Measurements from ENCODE around the gene ARHGAP22. TPM values are rescaled to one million over a fixed set of nuclear protein-coding genes. Genes with fewer than 3 reads are reported as not detected.

ARHGAP22 gene
- total RNA-seq, 1 donor from 2014 or later: 1.9 TPM

DNA sequence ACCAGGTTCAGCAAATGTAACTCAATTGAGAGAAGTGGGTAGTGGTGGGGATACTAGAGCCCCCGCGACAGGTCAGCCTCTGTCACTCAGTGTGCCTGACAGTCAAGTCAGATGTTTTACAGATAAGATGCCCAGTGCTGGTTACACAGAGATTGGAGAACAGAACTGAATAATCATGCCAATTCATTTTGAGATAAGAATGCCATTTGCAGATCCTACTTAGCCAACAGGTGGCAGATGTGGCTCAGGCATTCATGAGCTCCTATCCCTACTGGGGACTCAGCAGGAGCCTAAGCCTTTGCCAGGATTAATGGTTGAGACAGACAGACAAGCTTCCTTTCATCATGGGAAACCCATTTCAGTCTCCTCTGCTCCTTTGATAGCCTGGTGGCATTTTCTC, 160.6 kb downstream of the ARHGAP22 start:
- H3K9me3 Mint-ChIP-seq (ENCODE audit: unreplicated experiment): no peaks in the 10 kb centered on the region
- H3K4me3 Mint-ChIP-seq (ENCODE audit: unreplicated experiment): no peak overlapping the region
- peaks cover 6% of the 10 kb centered on the region for H3K36me3 Mint-ChIP-seq (ENCODE audit: low read depth, unreplicated experiment)
- H3K27me3 Mint-ChIP-seq (ENCODE audit: unreplicated experiment): peaks cover 6% of the 10 kb centered on the region
- TF ChIP-seq, protein P1, sequence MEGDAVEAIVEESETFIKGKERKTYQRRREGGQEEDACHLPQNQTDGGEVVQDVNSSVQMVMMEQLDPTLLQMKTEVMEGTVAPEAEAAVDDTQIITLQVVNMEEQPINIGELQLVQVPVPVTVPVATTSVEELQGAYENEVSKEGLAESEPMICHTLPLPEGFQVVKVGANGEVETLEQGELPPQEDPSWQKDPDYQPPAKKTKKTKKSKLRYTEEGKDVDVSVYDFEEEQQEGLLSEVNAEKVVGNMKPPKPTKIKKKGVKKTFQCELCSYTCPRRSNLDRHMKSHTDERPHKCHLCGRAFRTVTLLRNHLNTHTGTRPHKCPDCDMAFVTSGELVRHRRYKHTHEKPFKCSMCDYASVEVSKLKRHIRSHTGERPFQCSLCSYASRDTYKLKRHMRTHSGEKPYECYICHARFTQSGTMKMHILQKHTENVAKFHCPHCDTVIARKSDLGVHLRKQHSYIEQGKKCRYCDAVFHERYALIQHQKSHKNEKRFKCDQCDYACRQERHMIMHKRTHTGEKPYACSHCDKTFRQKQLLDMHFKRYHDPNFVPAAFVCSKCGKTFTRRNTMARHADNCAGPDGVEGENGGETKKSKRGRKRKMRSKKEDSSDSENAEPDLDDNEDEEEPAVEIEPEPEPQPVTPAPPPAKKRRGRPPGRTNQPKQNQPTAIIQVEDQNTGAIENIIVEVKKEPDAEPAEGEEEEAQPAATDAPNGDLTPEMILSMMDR (IDR thresholded peaks at IDR 0.05; ENCODE audit: unreplicated experiment): no peak
- DNase-seq (ENCODE audit: low spot score): no peak
- H3K27ac Mint-ChIP-seq (ENCODE audit: unreplicated experiment): no peak overlapping the region
- peaks cover 11% of the 10 kb centered on the region for H3K4me1 Mint-ChIP-seq (ENCODE audit: unreplicated experiment)

GRCh38 chr10:48442809-48443177, 162.1 kb downstream of the ARHGAP22 start:
- DNase-seq (ENCODE audit: low spot score): no peak
- no peak overlapping the region for H3K4me3 Mint-ChIP-seq (ENCODE audit: unreplicated experiment)
- no peaks in the 10 kb centered on the region for H3K9me3 Mint-ChIP-seq (ENCODE audit: unreplicated experiment)
- H3K36me3 Mint-ChIP-seq (ENCODE audit: low read depth, unreplicated experiment): peaks cover 6% of the 10 kb centered on the region
- H3K27me3 Mint-ChIP-seq (ENCODE audit: unreplicated experiment): peaks cover 2% of the 10 kb centered on the region
- TF ChIP-seq, protein P1 (IDR thresholded peaks at IDR 0.05; ENCODE audit: unreplicated experiment): no peak
- peaks cover 17% of the 10 kb centered on the region for H3K4me1 Mint-ChIP-seq (ENCODE audit: unreplicated experiment)
- no peak overlapping the region for H3K27ac Mint-ChIP-seq (ENCODE audit: unreplicated experiment)

DNA sequence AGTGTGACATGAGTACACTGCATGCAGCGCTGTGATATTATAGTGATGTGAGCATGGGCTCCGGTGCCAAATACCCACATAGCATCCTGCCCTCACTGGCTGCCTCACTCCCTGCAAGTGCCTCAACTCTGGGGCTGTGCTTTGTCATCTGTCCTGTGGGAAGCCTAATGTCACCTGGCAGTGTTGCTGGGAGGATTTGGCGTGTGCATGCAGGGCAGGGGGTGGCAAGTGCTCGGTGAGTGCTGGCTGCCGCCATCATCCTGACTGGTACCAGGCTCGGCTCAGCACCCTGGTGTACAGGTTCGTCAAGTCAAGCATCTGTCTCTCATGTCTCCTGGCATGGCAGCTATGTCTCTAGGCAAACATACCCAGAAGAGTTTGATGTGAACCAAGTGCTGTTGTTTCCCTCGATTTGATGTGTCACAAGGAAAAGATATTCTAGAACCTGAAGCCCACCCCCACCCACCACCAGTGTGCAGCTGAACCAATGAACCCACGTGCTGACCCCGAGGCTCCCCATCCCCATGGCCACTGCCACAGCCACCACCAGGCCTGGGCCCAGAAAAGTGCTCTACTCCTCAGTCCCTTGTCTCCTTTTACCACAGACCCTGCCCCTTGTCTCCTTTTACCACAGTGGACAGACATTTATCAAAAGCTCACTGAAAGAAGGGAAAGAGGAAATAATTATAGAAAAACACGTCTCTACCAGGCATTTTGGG, 162.6 kb downstream of the ARHGAP22 start:
- Mint-ChIP-seq H3K9me3 (ENCODE audit: unreplicated experiment) (no peaks in the 10 kb centered on the region), H3K27me3 (ENCODE audit: unreplicated experiment) (no peaks in the 10 kb centered on the region), H3K36me3 (ENCODE audit: low read depth, unreplicated experiment) (peaks cover 6% of the 10 kb centered on the region), H3K27ac (ENCODE audit: unreplicated experiment) (no peak overlapping the region), H3K4me3 (ENCODE audit: unreplicated experiment) (no peak overlapping the region), H3K4me1 (ENCODE audit: unreplicated experiment) (peaks cover 21% of the 10 kb centered on the region)
- TF ChIP-seq, protein P1 (IDR thresholded peaks at IDR 0.05; ENCODE audit: unreplicated experiment): no peak
- DNase-seq (ENCODE audit: low spot score): no peak

- no peaks in the 10 kb centered on the region for H3K9me3 Mint-ChIP-seq (ENCODE audit: unreplicated experiment)
- no peaks in the 10 kb centered on the region for H3K27me3 Mint-ChIP-seq (ENCODE audit: unreplicated experiment)
- no peaks in the 10 kb centered on the region for H3K36me3 Mint-ChIP-seq (ENCODE audit: low read depth, unreplicated experiment)
- TF ChIP-seq, protein P1 (IDR thresholded peaks at IDR 0.05; ENCODE audit: unreplicated experiment): no peak
- H3K4me3 Mint-ChIP-seq (ENCODE audit: unreplicated experiment): no peak overlapping the region
- DNase-seq (ENCODE audit: low spot score): no peak
- H3K27ac Mint-ChIP-seq (ENCODE audit: unreplicated experiment): no peak overlapping the region
- H3K4me1 Mint-ChIP-seq (ENCODE audit: unreplicated experiment): peaks cover 20% of the 10 kb centered on the region
Measured at GRCh38 chr10:48440771-48441170, 164.1 kb downstream of the ARHGAP22 start.

GRCh38 chr10:48439581-48440041, 165.3 kb downstream of the ARHGAP22 start:
- no peaks in the 10 kb centered on the region for H3K27me3 Mint-ChIP-seq (ENCODE audit: unreplicated experiment)
- H3K4me3 Mint-ChIP-seq (ENCODE audit: unreplicated experiment): no peak overlapping the region
- H3K9me3 Mint-ChIP-seq (ENCODE audit: unreplicated experiment): no peaks in the 10 kb centered on the region
- H3K36me3 Mint-ChIP-seq (ENCODE audit: low read depth, unreplicated experiment): no peaks in the 10 kb centered on the region
- H3K4me1 Mint-ChIP-seq (ENCODE audit: unreplicated experiment): peaks cover 19% of the 10 kb centered on the region
- DNase-seq (ENCODE audit: low spot score): no peak
- TF ChIP-seq, protein P1 (IDR thresholded peaks at IDR 0.05; ENCODE audit: unreplicated experiment): no peak
- no peak overlapping the region for H3K27ac Mint-ChIP-seq (ENCODE audit: unreplicated experiment)
